Measurements from ENCODE around the gene MAP2K2.

- TF ChIP-seq CTCF (IDR thresholded peaks at IDR 0.05) (no peak), POLR2A (IDR thresholded peaks at IDR 0.05) (no peak)
These were observed 10.4 kb downstream of the MAP2K2 start for GRCh38 chr19:4113398-4114088.

Measured in esophagus squamous epithelium (tissue), 4 donors.